Coronary artery (tissue), 2 donors: ENCODE measurements around the gene RGL4.

ENCODE experiments used
- DNase-seq: peaks from one replicate; pipeline ENCODE4 v3.0.0-alpha.2; 2017; ENCODE audit warnings: low spot score
- H3K27ac ChIP-seq, 2 donors: fragments of 200-600 bp; sonication (generic); one replicate each; pipeline ENCODE4 v1.5.1; 2016 to 2019
- H3K4me3 ChIP-seq: fragments of 200-600 bp; sonication (generic); 2 replicates; pipeline ENCODE4 v1.5.1; 2016; ENCODE audit warnings: mild to moderate bottlenecking, moderate library complexity
- CTCF ChIP-seq: fragments of 200-600 bp; sonication (generic); IDR thresholded peaks from one replicate; pipeline ENCODE4 v1.5.1; 2019; ENCODE audit warnings: antibody characterized with exemption

RGL4 gene

GRCh38 chr22:23683545-23683944, 7.3 kb upstream of the RGL4 start:
- TF ChIP-seq CTCF, result no peak
- no peak for DNase-seq
- no peak overlapping the region for H3K27ac ChIP-seq
- H3K4me3 ChIP-seq, result no peak overlapping the region

GRCh38 chr22:23684026-23684425, 6.8 kb upstream of the RGL4 start:
- Histone ChIP-seq H3K4me3 (no peak overlapping the region), H3K27ac (no peak overlapping the region)
- TF ChIP-seq CTCF, result no peak
- no peak for DNase-seq

- no peak overlapping the region for H3K27ac ChIP-seq
- no peak for DNase-seq
- H3K4me3 ChIP-seq, result no peak overlapping the region
- TF ChIP-seq CTCF, result no peak
Observed at GRCh38 chr22:23684561-23685031, 6.2 kb upstream of the RGL4 start.

GRCh38 chr22:23685205-23685784, 5.5 kb upstream of the RGL4 start:
- no peak for DNase-seq

GRCh38 chr22:23686416-23687024, 4.3 kb upstream of the RGL4 start:
- no peak for DNase-seq
- no peak for TF ChIP-seq CTCF
- Histone ChIP-seq H3K27ac (no peak overlapping the region), H3K4me3 (no peak overlapping the region)

More at GRCh38 chr22:23685205-23685784, 5.5 kb upstream of the RGL4 start:
- no peak for TF ChIP-seq CTCF
- Histone ChIP-seq H3K4me3 (no peak overlapping the region), H3K27ac (no peak overlapping the region)

- H3K4me3 ChIP-seq, result no peak overlapping the region
- no peak overlapping the region for H3K27ac ChIP-seq
- TF ChIP-seq CTCF, result no peak
- no peak for DNase-seq
Observed at GRCh38 chr22:23688121-23688520, 2.7 kb upstream of the RGL4 start.

GRCh38 chr22:23688571-23688970, 2.2 kb upstream of the RGL4 start:
- H3K27ac ChIP-seq, result no peak overlapping the region
- no peak overlapping the region for H3K4me3 ChIP-seq
- TF ChIP-seq CTCF, result no peak
- DNase-seq, result no peak
